Choroid plexus epithelial cell (primary cell): ENCODE measurements around the gene VPREB3.

ENCODE experiments used
- DNase-seq: peaks from one replicate; pipeline ENCODE4 v3.0.0-alpha.2; 2010; ENCODE audit warnings: low read depth
- H3K4me3 ChIP-seq: 2 replicates; pipeline ENCODE4 v1.5.1; 2011; ENCODE audit warnings: low read depth, mild to moderate bottlenecking, control low read depth, low read length, moderate library complexity
- TF ChIP-seq, protein P1 (sequence below): conservative IDR thresholded peaks from 2 replicates; pipeline ENCODE4 v1.5.1; 2011; ENCODE audit warnings: low read depth, mild to moderate bottlenecking, control low read depth, inconsistent platforms, low read length, moderate library complexity

Gene VPREB3

DNA sequence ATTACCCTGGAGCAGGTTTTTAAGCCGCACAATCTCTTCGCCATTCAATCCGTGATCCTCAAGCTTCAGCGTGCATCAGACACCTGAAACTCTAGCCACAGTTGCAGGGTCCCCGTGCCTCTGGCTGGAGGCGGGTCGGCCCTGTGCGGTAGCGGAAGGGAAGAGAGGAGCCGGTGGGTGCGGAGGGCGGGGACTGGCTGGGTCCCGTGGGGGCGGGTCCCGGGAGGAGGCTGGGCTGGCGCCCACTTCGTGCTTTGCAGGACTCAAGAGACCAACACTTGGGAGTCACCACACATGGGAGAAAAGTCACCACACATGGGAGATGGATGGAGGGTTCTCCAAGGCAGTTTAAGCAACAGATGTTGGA lies 9.3 kb upstream of the VPREB3 start:
- TF ChIP-seq, protein P1, sequence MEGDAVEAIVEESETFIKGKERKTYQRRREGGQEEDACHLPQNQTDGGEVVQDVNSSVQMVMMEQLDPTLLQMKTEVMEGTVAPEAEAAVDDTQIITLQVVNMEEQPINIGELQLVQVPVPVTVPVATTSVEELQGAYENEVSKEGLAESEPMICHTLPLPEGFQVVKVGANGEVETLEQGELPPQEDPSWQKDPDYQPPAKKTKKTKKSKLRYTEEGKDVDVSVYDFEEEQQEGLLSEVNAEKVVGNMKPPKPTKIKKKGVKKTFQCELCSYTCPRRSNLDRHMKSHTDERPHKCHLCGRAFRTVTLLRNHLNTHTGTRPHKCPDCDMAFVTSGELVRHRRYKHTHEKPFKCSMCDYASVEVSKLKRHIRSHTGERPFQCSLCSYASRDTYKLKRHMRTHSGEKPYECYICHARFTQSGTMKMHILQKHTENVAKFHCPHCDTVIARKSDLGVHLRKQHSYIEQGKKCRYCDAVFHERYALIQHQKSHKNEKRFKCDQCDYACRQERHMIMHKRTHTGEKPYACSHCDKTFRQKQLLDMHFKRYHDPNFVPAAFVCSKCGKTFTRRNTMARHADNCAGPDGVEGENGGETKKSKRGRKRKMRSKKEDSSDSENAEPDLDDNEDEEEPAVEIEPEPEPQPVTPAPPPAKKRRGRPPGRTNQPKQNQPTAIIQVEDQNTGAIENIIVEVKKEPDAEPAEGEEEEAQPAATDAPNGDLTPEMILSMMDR = no peak
- DNase-seq = no peak
- peak overlapping the region; percentile 29 for H3K4me3 ChIP-seq

GRCh38 chr22:23762842-23763578 lies 8.8 kb upstream of the VPREB3 start, which contains the start of gene C22orf15:
Gene C22orf15 (plus strand): TSS chr22:23762990. CDS start chr22:23763307, 317 bp downstream.
- DNase-seq = peak; percentile 42
- TF ChIP-seq, protein P1 = no peak
- H3K4me3 ChIP-seq = peak within 1 kb of the TSS; percentile 29

DNA sequence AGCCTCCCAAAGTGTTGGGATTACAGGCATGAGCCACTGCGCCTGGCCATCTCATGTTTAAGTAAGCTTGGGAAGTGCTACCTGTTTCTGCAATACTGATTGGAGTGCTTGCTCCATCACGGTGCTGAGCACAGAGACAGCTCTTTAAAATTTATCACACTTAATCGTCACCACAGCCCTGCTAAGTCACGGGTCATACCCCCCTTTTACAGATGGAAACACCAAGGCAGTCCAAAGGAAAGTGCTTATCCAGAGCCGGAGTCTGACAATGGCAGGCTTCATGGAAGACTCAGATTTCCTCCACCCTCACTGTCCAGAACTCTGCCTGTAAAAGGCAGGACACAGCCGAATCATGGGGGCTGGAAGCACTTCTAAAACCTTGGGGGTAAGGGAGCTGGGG lies 5.8 kb upstream of the VPREB3 start:
- DNase-seq = no peak
- no peak overlapping the region for H3K4me3 ChIP-seq
- TF ChIP-seq, protein P1 = no peak

DNA sequence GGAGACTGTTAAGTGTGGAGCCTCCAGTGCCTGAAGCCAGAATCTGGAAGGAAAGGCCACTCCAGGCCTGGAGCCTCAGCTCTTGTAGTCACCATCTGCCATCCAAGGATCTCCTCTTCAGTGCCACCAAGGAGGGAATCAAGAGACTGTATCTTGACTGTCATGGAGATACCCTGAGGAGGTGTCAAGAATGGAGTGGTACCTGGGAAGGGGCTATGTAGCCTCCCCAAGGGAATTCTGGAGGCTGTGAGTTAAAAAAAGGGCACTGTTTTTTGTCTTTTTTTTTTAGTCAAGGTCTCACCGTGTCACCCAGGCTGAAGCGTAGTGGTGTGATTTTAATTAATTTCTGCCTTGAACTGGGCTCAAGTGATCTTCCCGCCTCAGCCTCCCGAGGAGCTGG lies 5.3 kb upstream of the VPREB3 start:
- H3K4me3 ChIP-seq = no peak overlapping the region
- TF ChIP-seq, protein P1 = no peak
- no peak for DNase-seq

- TF ChIP-seq, protein P1 = no peak
- no peak for DNase-seq
Measured at GRCh38 chr22:23756891-23757290, 2.7 kb upstream of the VPREB3 start.

DNA sequence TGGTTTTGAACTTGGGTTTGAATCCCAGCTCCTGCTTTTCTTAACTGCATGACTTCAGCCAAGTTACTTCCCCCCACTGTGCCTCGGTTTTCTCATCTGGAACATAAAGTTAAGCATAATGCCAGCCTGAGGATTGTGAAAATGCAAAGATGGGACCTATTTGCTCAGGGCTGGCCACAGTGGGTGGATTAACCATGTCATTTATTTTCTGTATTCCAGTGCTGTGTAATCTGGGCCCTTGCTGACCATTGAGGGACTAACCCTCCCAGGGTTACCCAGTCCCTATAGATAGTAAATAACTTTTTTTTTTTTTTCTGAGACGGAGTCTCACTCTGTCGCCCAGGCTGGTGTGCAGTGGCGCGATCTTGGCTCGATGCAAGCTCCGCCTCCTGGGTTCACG lies 1.5 kb upstream of the VPREB3 start:
- H3K4me3 ChIP-seq = no peak overlapping the region
- DNase-seq = no peak
- TF ChIP-seq, protein P1 = no peak

More at GRCh38 chr22:23756891-23757290, 2.7 kb upstream of the VPREB3 start:
- no peak overlapping the region for H3K4me3 ChIP-seq
